A549 treated with ZK216348 at 1 μM for 4 hours (cell line): Measurements from ENCODE around the gene TEC. TPM values are rescaled to one million over a fixed set of nuclear protein-coding genes. Genes with fewer than 3 reads are reported as not detected.

Source experiments
- total RNA-seq: library from RNA; stranded (reverse); fragments of 200-300 nt; extraction: Qiagen RNA extraction; gene quantifications from 5 replicates; pipeline ENCODE4 v1.2.3, GENCODE V29; 2022; ENCODE audit warnings: low read depth

Gene TEC
- 1.6 to 2.3 TPM (median 2.0 TPM) in 5 replicates for total RNA-seq

DNA sequence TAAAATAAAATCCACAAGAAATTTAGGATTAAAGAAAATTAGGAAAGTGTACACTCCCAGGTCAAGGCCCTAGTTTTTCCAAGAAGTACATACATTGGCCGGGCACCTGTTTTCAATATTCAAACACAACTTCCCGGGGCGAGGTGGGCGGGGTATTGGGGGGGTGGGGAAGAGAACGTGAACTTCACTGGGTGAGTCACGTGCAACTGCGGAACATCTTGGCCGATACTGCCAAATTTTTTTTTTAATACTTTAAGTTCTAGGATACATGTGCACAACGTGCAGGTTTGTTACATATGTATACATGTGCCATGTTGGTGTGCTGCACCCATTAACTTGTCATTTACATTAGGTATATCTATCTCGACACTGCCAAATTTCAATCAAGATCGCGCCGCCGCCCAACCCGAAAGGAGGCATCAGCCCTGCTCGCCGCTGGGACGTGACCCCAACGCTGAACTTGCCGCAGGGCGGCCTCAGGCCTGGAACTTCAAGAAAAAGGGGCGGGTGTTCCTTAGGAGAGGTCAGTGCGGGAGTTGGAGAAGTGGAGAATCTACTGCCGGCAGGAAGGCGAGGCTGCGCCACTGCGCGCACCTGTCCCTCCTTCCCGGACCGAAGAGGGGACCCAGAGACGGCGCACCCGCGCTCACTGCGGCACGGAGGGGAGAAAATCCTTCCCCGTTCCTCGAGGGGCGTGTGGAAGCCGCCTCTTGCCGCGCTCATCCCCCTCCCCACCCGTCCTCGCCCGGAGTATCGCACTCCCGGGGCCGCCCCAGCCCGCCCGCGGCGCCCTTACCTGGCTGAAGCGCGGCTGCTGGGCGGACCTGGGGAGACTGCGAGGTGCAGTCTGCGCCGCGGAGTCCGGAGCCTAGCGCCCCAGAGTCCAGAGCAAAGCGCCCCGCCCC, at the start of gene TEC:
TSS of gene TEC (minus strand) at position 883 of the 905 bp plus-strand sequence. CDS start 41,224 bp downstream, outside the sequence.

DNA sequence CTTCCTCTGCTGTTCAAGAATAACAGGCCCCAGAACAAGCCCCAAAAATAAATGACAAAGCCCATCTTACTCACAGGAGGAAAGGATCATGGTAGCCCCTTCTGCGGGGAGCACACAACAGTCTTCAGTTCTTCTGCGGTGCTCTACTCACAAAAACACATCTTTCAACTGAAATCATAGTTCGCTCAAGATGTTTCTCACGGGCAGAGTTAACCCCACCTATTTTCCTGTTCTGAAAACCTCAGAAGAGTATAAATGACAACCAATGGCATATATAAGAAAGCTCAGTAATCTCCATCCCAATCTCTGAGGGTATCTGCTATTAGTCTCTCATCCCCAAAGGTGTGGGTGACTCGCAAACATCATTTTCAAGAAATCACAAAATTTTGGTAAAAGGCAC, 135.6 kb downstream of the TEC start, which contains the start of gene TXK:
TSS of gene TXK (minus strand) at position 170 of the 400 bp plus-strand sequence. CDS start at position 90, 80 bp downstream.

Other genes starting within 250 kb of the TEC start
- 0.15 to 0.31 TPM (median 0.17 TPM) in 3 of 5 replicates, not detected in the others for gene TXK, start 135.6 kb downstream of the TEC start, total RNA-seq
- 14.2 to 25.0 TPM (median 18.9 TPM) in 5 replicates for gene SLAIN2, start 71.7 kb upstream of the TEC start, total RNA-seq
- gene SLC10A4, start 213.5 kb upstream of the TEC start, total RNA-seq: 4.3 to 9.3 TPM (median 8.2 TPM) in 5 replicates
- gene ZAR1, start 220.4 kb upstream of the TEC start, total RNA-seq: 0.13 to 0.17 TPM in 2 of 5 replicates, not detected in the others